ENCODE results near the gene CDHR1. TPM values are rescaled to one million over a fixed set of nuclear protein-coding genes. Genes with fewer than 3 reads are reported as not detected.

The CDHR1 gene
- total and polyA plus RNA-seq, 2 of the 8 experiments (the other 6 are each of a cell fraction or from before 2014, with no cell fraction given) = 3.9 to 10.5 TPM

- Histone ChIP-seq H3K79me2 (ENCODE audit: control insufficient read depth in 1 of 2, insufficient read depth in 2 of 2, low read length in 2 of 2) (no peaks in the 10 kb centered on the region), H3K23ac (ENCODE audit: insufficient read length) (no peak within 1 kb of the TSS), H4K5ac (ENCODE audit: insufficient read length, low read depth, low read length) (no peak within 1 kb of the TSS), H3K79me1 (ENCODE audit: low read depth, low read length) (no peaks in the 10 kb centered on the region), H3K4me2 (ENCODE audit: insufficient read depth in 1 of 2, low read depth in 2 of 2, low read length in 2 of 2) (no peak within 1 kb of the TSS), H3K36me3 (ENCODE audit: control insufficient read depth in 2 of 4, insufficient read depth in 4 of 4, low read length in 3 of 4) (no peaks in the 10 kb centered on the region), H4K20me1 (replicated peaks in 1 of 2; ENCODE audit: control insufficient read depth in 1 of 2, insufficient read depth in 2 of 2, low read length in 2 of 2) (no peaks in the 10 kb centered on the region), H3K9ac (replicated peaks in 1 of 4; ENCODE audit: extremely low read depth in 1 of 4, low read depth in 3 of 4, low read length in 3 of 4) (no peak within 1 kb of the TSS), H3K23me2 (ENCODE audit: low read depth, low read length) (no peaks in the 10 kb centered on the region; the same call in 1 of the 2 replicates), H2BK20ac (ENCODE audit: low read length) (no peak within 1 kb of the TSS), H3K18ac (ENCODE audit: extremely low read depth, low read length) (no peak within 1 kb of the TSS; the same call in 1 of the 2 replicates), H2AFZ (ENCODE audit: low read length) (0 out of 2 replicates have a peak within 1 kb of the TSS, but pooled peaks have one; percentile 14), H3K27ac (ENCODE audit: low read depth, low read length) (no peak within 1 kb of the TSS), H3K9me3 (ENCODE audit: insufficient read depth in 2 of 2, low read depth in 1 of 2, low read length in 1 of 2) (no peaks in the 10 kb centered on the region), H2AK5ac (ENCODE audit: low read depth, low read length) (no peak within 1 kb of the TSS), H2BK12ac (ENCODE audit: low read depth, low read length) (no peak within 1 kb of the TSS), H3K56ac (replicated peaks; ENCODE audit: insufficient read length, low read depth, low read length) (no peak within 1 kb of the TSS), H3K4me3 (ENCODE audit: extremely low read depth in 1 of 4, insufficient read depth in 2 of 4, low read depth in 3 of 4, low read length in 4 of 4) (no peak within 1 kb of the TSS), H4K91ac (replicated peaks; ENCODE audit: insufficient read length, low read length) (no peak within 1 kb of the TSS), H3K27me3 (replicated peaks in 1 of 4; ENCODE audit: control insufficient read depth in 3 of 4, extremely low read depth in 1 of 4, insufficient read depth in 3 of 4, low read length in 3 of 4) (no peaks in the 10 kb centered on the region), H3K4me1 (replicated peaks in 1 of 4; ENCODE audit: control insufficient read depth in 3 of 4, insufficient read depth in 4 of 4, low read length in 3 of 4) (no peaks in the 10 kb centered on the region), H4K8ac (ENCODE audit: extremely low read depth, insufficient read depth, low read length) (no peak within 1 kb of the TSS), H2BK120ac (replicated peaks; ENCODE audit: low read depth, low read length) (no peak within 1 kb of the TSS), H2BK15ac (ENCODE audit: low read length) (no peak within 1 kb of the TSS), H3K14ac (ENCODE audit: insufficient read length) (no peak within 1 kb of the TSS), H2BK5ac (ENCODE audit: low read depth, low read length) (no peak within 1 kb of the TSS), H3K4ac (replicated peaks; ENCODE audit: insufficient read length, low read depth, low read length) (no peak within 1 kb of the TSS)
- CTCF ChIA-PET (ENCODE audit: partially characterized antibody) = interaction anchor here (0.8 to 11.2 kb wide), 7 partner anchors 8 to 368 kb away, joined by 3 to 102 read pairs (median 7); no protein-coding TSS in a partner anchor
- no peak for DNase-seq (ENCODE audit: low read depth in 1 of 2, low spot score in 2 of 2)
- POLR2A ChIA-PET (ENCODE audit: partially characterized antibody) = no interaction called here
- WGBS, 2 experiments (ENCODE audit: extremely low coverage in 1 of 2, insufficient coverage in 1 of 2, insufficient read length in 1 of 2, insufficient replicate concordance in 2 of 2, low coverage in 1 of 2, low lambda C conversion rate in 2 of 2, missing lambda C conversion rate in 1 of 2) = 88% methylated on average over 9 of the region's 9 CpGs; no CpG with 5 or more reads in 1 of the 2 experiments
- FAIRE-seq = no peak
- TF ChIP-seq HDAC2 (IDR thresholded peaks at IDR 0.05; ENCODE audit: borderline replicate concordance in 1 of 2, low read depth in 2 of 2, low read length in 2 of 2) (no peak), SIN3A (conservative IDR thresholded peaks at IDR 0.05 in 1 of 2, IDR thresholded peaks at IDR 0.05 in 1 of 2; ENCODE audit: low read depth in 1 of 2, low read length in 2 of 2) (no peak), POU5F1 (IDR thresholded peaks at IDR 0.05; ENCODE audit: low read depth, low read length) (no peak), CTBP2 (IDR thresholded peaks at IDR 0.05; ENCODE audit: borderline replicate concordance, insufficient read depth, insufficient read length, low read length) (no peak), RXRA (IDR thresholded peaks at IDR 0.05; ENCODE audit: insufficient read depth, low read depth, low read length) (no peak), JUND (IDR thresholded peaks at IDR 0.05; ENCODE audit: low read length) (no peak), CEBPB (IDR thresholded peaks at IDR 0.05; ENCODE audit: low read depth, low read length) (no peak), POLR2A (IDR thresholded peaks at IDR 0.05; ENCODE audit: control extremely low read depth in 1 of 2, low read depth in 2 of 2, low read length in 2 of 2) (no peak), PHF8 (conservative IDR thresholded peaks at IDR 0.05; ENCODE audit: low read depth, low read length) (no peak), EP300 (IDR thresholded peaks at IDR 0.05; ENCODE audit: borderline replicate concordance in 1 of 2, low read depth in 2 of 2, low read length in 2 of 2) (no peak)
- TF ChIP-seq, protein P1, sequence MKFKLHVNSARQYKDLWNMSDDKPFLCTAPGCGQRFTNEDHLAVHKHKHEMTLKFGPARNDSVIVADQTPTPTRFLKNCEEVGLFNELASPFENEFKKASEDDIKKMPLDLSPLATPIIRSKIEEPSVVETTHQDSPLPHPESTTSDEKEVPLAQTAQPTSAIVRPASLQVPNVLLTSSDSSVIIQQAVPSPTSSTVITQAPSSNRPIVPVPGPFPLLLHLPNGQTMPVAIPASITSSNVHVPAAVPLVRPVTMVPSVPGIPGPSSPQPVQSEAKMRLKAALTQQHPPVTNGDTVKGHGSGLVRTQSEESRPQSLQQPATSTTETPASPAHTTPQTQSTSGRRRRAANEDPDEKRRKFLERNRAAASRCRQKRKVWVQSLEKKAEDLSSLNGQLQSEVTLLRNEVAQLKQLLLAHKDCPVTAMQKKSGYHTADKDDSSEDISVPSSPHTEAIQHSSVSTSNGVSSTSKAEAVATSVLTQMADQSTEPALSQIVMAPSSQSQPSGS (IDR thresholded peaks at IDR 0.05; ENCODE audit: low read length) = no peak
These were observed 50.4 kb downstream of the CDHR1 start, which contains the start of gene RGR for GRCh38 chr10:84244651-84245270. Gene RGR, plus strand, starts transcription at chr10:84245053. Its CDS starts 38 bp downstream, at chr10:84245091.

Data from H1 (cell line).